NCI-H510A (cell line): ENCODE data around the gene TMEM109.

Experiments
- DNase-seq: peaks from one replicate; lab custom pipeline; 2025; lab: John Stamatoyannopoulos, UW

The TMEM109 gene

DNA sequence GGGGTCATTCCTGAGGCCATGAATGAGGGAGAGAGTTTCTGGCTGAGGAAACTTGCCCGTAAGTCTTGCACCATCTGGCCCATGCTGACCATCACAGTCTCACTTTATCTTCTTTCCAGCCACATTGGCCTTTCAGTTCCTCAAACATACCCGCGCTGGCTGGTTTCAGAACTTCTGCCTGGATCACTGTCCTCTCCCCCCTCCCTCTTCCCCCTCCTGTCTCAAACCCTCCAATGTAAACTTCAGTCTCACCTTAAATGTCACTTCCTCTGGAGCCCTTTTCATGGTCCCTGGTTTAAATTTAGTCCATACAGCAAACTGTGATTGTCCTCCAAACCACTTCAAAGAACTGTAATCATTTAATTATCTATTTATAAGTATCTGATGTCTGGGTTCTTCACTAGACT, 3.7 kb upstream of the TMEM109 start:
- DNase-seq = no peak

DNA sequence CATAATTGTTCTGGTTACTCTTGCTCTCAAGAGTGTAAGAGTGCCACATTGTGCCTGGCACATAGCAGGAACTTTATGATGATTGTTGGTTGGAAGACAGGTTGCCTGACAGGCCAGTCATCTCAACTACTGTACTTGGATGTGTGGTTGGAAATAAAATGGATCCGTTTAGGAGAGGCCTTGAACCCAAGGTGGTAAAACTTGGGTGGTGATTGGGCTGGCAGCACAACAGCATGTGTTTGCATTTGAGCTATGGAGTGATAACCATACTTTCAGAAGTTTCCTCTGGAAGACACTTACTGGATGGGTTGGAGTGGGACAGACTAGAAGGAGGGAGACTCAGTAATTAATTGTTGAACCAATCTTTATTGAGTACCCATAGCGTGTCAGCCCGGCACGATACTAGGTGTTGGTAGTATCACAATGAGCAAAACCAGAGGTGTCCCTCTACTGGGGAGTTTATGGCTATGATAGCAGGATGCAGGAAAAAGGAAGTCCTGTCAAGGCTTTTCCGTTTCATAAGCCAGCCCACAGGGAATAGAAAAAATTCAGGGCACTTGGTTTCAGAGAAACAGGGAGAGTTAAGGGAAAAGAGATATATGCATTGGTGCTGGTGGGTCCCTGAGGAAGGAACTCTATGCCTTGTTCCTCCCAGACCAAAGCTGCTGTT, 3.1 kb upstream of the TMEM109 start:
- DNase-seq = no peak

- no peak for DNase-seq
Observed at GRCh38 chr11:60912223-60912850, 1.6 kb upstream of the TMEM109 start.

DNA sequence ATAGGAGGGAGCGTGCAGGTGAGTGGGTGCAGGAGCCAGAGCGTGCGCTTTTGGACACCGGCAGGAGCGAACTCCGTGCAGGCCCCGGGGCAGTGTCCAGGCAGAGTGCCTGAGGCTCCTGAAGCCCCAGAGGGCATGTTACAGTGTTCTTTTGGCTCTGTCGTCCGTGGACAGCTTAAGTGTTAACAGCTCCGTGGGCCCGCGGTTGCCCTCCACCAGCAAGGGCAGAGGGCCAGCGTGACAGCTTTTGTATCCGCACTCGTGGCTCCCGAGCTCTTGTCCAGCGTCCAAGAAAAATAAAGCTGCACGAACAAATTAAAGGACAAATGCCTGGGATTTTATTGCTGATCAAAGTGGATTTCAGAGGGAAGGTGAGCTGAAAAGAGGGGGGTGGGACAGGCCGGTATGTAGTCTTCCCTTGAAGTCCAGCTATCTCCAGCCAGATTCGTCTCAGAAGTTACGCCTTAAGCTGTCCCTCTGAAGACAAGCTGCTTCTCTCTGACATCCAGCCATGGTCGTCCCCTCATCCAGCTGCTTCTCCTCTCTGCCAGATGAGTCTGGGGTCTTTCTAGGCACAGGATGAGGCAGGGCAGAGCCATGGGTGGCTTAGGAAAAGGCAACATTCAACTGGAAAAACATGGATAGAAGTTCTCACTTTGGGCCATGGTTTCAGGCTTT, 968 bp upstream of the TMEM109 start:
- no peak for DNase-seq

- no peak for DNase-seq
Observed at GRCh38 chr11:60914633-60915247, 782 bp downstream of the TMEM109 start.

DNA sequence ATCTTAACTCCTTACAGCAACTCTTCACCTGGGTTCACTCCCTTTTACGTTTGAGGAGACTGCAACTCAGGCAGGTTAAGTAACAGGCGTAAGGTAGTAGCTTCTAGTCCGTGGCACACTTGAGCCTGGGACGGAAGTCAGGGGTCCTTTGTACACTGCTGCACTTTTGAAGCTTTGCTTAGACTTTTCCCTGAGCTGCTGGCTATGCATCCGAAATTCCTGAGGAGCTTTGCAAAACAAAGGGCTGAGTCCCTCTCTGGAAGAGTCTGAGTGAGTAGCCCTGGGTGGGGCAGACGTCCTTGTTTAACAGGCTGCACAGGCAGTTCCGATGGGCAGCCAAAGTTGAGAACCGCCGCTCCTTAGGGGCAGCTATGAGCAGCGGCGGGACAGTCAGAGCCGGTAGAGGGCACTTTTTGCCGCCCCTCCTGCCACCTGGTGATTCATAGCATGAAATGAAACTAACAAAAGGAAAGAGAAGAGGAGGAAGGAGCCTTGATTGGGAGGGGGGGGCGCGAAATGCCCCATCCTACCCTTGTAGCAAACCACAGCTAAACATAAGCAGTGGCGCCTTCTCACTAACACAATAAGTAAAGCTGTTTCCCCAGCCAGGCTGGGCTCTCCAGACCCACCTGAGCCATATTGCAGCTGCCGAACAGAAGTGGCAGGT, 1.4 kb downstream of the TMEM109 start:
- DNase-seq = no peak

DNA sequence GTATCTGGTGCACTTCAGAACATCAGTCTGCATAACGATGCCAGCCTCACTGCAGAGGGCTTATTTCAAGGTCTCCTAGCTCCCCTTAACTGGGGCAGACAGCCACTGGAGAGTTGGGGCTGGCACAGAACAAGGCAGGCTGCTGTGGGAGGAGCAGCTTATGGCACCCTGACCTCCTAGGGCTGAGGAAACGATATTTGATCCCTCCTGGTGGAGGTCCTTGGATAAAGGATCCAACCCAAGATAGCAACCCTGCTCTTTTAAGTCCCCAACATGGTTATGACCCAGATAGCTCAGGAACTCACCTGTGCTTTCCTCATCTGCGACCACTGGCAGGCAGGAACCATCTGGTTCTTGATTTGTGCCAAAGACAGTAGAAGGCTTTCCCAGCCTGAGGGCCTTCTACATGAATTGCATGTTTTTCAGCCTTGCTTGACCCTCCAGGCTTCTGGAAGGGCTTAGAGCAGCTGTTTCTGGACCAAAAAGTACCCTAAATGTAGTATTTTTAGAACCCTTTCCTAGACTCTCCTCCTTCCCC, 2.8 kb downstream of the TMEM109 start:
- no peak for DNase-seq

- DNase-seq = no peak
Observed at GRCh38 chr11:60917267-60917666, 3.3 kb downstream of the TMEM109 start.

GRCh38 chr11:60918251-60918938, 4.4 kb downstream of the TMEM109 start:
- DNase-seq = no peak

DNA sequence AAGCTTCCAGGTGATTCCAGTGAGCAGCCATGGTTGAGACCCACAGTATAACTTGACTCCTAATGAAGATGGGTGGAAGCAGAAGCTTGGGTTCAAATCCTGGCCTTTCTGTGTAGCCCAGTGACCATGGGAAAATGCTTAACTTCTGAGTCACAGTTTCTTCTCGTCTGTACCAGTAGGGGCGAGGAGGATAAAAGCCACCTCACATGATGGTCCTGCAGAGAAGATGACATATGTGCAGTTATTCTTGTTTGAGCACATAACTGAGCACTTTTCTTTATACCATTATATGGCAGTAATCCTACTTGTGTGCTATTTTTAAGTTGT, 4.9 kb downstream of the TMEM109 start:
- no peak for DNase-seq

- no peak for DNase-seq
Observed at GRCh38 chr11:60919320-60919719, 5.4 kb downstream of the TMEM109 start.

GRCh38 chr11:60919956-60920355, 6.0 kb downstream of the TMEM109 start:
- DNase-seq = no peak

GRCh38 chr11:60921259-60921658, 7.3 kb downstream of the TMEM109 start:
- DNase-seq = no peak

DNA sequence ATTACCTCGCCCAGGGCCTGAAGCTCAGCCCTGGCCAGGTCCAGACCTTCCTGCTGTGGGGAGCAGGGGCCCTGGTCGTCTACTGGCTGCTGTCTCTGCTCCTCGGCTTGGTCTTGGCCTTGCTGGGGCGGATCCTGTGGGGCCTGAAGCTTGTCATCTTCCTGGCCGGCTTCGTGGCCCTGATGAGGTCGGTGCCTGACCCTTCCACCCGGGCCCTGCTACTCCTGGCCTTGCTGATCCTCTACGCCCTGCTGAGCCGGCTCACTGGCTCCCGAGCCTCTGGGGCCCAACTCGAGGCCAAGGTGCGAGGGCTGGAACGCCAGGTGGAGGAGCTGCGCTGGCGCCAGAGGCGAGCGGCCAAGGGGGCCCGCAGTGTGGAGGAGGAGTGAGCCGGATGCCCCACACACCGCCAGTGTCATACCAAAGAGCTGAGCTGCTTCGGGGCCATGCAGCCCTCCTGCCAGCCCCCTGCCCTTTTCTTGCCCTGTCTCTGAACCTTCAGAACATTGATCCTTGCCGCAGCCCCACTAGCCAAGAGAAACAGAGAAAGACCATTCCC, 7.9 kb downstream of the TMEM109 start:
- no peak for DNase-seq

DNA sequence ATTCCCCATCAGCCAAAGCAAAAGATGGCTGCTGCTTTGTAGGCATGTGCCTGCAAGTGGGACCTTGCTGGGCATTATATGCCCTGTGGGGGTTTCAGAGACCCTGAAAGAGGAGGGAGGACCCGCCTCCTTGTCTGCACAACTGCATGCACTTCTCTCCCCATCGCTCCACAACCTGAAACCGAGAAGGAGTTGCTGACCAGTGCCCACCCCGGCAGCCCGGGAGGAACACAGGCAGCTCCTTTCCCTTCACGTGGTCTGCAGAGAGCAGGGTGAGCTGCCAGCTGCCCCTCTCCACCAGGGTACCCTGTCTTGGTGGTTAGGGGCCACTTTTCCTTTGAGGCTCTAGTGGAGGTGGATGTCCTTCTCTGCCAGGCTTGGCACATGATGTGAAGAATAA, 8.9 kb downstream of the TMEM109 start:
- no peak for DNase-seq

DNA sequence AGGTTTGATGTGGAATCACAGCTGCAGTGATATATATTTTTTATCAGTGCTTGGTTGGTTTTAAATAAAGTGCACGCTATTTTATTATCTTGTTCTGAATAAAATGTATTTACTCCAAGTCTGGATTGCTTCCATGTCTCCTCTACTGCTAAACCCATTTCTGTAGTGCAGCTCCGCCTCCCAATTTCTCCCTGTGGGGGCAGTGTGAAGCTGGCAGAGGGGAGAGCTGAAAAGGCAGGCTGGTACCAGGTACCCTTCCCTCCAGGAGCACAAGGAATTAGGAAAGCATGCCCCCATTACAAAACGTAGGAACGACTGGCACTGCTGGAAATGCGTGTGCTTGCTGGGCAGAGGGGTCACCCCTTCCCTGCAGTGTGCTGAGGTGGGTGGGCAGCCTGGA, 9.4 kb downstream of the TMEM109 start:
- no peak for DNase-seq

DNA sequence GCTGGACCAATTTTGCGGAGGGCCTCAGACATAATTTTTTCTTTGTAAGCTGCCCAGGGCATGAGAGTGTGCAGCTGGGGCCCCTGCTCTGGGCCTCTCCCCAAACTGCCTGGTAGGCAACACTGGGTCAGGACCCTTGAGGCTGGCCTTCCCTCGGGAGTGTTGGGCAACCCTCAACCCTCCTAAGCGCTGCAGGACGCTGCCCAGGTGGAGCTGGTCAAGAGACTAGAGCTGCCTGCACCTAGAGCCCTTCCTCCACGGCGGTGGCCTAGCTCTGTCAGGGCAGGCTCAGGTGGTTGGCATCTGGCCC, 9.8 kb downstream of the TMEM109 start:
- no peak for DNase-seq

DNA sequence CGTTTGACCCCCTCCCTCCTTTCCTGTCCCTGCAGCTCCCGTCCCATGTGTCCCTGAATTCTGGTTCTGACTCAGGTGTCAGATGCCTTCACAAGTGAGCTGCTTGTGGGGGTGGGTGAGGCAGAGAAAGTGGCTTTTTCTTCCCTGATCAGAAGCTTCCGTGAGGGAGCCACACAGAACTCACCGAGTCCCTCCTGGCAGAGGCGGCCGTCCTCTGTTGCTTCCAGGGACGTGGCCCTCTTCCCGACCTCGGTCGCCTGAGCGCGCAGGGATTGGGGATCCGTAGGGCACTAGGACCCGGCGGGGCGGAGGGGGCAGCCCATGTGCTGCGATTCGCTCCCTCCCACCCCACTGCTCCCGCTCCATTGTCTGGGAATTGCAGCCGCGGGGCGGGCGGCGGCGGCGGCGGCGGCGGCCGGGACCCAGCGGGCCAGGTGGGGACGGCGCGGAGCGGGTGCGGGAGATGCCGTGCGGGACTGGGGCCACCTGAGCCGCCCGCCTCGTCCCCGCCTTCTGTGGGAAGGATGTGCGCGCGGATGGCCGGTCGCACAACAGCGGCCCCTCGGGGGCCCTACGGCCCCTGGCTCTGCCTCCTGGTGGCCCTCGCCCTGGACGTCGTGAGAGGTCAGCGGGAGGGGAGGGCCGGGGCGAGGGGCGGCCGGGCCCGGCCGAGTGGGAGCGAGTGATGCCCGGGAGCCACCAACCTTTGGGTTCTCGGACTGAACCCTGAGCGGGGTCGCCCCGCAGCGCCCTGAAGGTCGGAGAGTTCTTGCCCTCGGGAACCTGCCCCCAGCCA, 10.3 kb downstream of the TMEM109 start, which contains the start of gene TMEM132A:
Gene TMEM132A (plus strand): TSS at position 351 of the 796 bp plus-strand sequence. CDS start 174 bp downstream, at position 525.
- DNase-seq = peak; percentile 66

DNA sequence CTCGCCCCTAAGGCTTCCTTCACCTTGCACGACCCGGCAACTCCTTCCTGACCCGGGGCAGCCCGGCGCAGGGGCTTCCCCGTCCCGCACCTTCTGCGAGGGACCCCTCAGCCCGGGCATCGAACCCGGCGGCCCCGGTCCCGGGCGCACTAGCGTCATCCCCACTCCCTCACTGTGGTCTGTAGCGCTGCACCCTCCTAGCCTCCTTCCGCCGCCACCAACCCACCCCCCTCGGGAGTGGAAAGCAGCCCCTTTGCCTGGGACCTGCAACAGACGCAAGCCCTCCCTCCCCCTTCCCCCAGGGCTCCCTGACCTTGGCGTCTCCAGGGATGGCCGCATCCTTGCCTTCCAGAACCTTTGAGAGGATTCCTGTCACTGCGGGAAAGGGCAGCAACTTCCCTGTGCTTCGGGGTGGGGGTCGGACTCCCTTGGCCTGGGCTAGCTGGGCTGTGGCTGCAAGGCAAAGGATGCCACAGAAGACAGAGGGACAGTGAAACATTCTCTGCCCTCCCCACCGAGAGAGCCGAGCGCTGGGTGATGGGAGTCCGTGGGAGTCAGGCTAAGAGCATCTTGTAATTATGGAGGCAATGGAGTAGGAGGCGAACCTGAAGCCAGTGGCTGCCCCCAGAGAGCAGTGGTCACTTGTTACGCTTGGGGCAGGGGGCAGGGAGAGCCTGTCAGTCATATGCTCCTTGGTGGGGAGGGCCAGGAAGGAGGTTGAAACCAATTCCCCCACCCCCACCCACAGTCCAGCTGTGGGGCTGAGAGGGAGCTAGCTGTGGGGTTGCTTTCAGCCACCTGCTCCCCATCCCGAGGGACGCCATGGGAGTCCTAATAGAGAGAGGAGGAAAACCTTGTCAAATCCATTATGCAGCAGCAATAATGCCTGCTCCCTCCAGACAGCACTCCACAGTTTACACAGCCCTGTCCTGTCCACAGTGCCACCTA, 11.2 kb downstream of the TMEM109 start:
- no peak for DNase-seq
